Sigmoid colon (tissue), 4 donors: ENCODE results near the gene TNC.
A peak's percentile ranks its signal among the peaks of the same experiment; 100 is the strongest.

Source experiments
- CTCF ChIP-seq, 4 experiments: fragments of 450-650 bp in 3 of 4; fragments of 200-600 bp in 1 of 4; IDR thresholded peaks; one replicate each; pipeline ENCODE4 v1.5.1; 2016 to 2019; ENCODE audit warnings: antibody characterized with exemption in 4 of 4, mild to moderate bottlenecking in 3 of 4, moderate library complexity in 2 of 4
- EP300 ChIP-seq, 4 donors: sonication (generic); formaldehyde crosslinking; IDR thresholded peaks; one replicate each; pipeline ENCODE4 v1.6.1; 2017; ENCODE audit warnings: antibody characterized with exemption in 4 of 4
- POLR2A ChIP-seq, 2 donors: fragments of 450-650 bp; IDR thresholded peaks; one replicate each; pipeline ENCODE4 v1.6.1; 2016; ENCODE audit warnings: antibody characterized with exemption in 2 of 2, mild to moderate bottlenecking in 2 of 2, moderate library complexity in 2 of 2
- POLR2AphosphoS5 ChIP-seq, 4 donors: sonication (generic); formaldehyde crosslinking; IDR thresholded peaks; one replicate each; pipeline ENCODE4 v1.6.1; 2017; ENCODE audit warnings: antibody characterized with exemption in 4 of 4

GRCh38 chr9:115085773-115086377, 32.1 kb downstream of the TNC start:
- TF ChIP-seq POLR2AphosphoS5 (IDR thresholded peaks at IDR 0.05) (peak; percentile 32 to 75 (median 46)), CTCF (IDR thresholded peaks at IDR 0.05) (no peak), POLR2A (IDR thresholded peaks at IDR 0.05) (no peak), EP300 (IDR thresholded peaks at IDR 0.05) (no peak)
